GM10266 (cell line): Measurements from ENCODE around the gene BACH2.

Source experiments
- DNase-seq: peaks from one replicate; pipeline ENCODE4 v3.0.0; 2012; ENCODE audit errors: extremely low spot score
- TF ChIP-seq, protein P1 (sequence below): IDR thresholded peaks from 2 replicates; pipeline ENCODE4 v1.5.1; 2012; ENCODE audit warnings: mild to moderate bottlenecking, low read depth; ENCODE audit not compliant: control insufficient read depth, insufficient read depth; ENCODE audit errors: missing control alignments

The BACH2 gene

DNA sequence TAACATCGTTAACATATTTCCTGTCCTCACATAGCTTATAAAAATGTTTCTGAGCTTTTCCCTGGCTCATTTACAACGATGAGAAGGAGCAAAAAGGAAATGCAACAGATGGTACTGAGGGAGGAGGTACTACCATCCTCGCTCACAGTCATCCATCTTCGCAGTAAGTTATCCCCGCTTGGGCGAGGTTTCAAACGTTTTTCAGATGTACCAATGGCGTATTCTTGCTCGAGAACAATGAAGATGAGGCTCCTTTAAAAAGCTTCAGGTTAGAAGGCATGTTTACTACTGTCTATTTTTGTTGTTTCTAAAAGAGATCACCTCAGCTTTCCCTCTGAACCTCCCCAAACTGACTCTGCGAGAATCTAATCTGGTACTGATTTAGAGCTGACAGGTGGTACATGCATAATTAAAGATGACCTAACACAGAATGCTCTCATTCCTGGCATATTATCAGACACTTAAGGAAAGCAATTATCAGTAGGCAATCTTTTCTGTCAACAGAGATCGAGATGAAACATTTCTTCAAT, 223.6 kb downstream of the BACH2 start:
- TF ChIP-seq, protein P1, sequence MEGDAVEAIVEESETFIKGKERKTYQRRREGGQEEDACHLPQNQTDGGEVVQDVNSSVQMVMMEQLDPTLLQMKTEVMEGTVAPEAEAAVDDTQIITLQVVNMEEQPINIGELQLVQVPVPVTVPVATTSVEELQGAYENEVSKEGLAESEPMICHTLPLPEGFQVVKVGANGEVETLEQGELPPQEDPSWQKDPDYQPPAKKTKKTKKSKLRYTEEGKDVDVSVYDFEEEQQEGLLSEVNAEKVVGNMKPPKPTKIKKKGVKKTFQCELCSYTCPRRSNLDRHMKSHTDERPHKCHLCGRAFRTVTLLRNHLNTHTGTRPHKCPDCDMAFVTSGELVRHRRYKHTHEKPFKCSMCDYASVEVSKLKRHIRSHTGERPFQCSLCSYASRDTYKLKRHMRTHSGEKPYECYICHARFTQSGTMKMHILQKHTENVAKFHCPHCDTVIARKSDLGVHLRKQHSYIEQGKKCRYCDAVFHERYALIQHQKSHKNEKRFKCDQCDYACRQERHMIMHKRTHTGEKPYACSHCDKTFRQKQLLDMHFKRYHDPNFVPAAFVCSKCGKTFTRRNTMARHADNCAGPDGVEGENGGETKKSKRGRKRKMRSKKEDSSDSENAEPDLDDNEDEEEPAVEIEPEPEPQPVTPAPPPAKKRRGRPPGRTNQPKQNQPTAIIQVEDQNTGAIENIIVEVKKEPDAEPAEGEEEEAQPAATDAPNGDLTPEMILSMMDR: no peak

DNA sequence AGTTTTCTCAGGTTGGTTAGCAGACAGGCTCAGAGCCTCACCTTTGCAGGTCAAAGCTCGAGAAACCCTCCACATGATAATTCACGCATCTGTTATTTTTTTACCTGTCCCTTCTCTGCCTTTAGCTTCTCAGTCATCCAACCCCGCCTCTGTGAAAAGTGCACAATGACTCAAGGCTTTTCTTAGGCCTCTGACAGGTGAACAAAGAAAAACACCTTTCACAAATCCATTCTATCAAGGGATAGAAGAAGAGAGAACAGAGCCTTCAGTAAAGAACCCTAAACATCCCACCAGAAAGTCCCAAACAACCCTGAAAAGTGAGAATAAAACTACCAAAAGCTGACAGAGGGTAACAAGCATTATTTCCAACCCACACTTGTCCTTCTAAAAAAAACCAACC, 224.1 kb downstream of the BACH2 start:
- no peak for DNase-seq
- TF ChIP-seq, protein P1: no peak

More for the DNA sequence above, 223.6 kb downstream of the BACH2 start:
- DNase-seq: no peak

DNA sequence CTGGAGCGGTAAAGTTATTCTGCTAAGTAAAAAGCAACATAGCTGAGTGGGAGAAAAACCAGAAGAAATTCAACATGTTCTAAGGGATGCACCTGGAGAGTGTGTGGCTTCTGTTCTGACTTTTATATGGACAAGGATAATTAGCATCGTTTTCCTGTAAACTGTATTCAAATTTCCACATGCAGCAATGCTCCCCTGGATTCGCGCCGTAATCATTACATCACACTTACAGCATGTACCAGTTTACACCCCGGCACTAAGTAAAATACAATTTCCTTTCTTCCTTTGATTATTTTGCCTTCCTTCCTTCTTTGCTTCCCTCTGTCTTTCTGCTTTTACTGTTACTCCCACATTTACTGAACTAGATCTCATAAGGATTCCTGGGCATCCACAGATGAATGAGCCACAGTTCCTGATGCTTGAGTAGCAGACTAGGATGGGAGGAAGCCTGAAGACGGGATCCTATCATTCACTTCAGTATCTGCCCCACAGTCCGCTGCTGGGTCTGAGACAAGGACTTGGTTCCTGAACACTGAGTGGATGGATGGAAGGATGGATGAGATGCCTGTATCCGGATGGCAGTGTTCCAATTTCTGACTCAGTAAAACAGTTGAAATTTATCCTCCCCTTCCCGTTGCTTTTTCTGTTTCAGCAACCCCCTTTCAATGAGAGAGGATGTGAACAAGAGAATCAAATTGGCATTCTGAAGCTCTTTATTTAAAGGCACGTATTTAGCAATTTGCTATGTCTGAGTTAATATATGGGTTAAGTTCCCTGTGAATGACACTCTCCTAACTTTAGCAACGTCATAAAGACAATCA, 227.7 kb downstream of the BACH2 start:
- DNase-seq: no peak
- TF ChIP-seq, protein P1: no peak

DNA sequence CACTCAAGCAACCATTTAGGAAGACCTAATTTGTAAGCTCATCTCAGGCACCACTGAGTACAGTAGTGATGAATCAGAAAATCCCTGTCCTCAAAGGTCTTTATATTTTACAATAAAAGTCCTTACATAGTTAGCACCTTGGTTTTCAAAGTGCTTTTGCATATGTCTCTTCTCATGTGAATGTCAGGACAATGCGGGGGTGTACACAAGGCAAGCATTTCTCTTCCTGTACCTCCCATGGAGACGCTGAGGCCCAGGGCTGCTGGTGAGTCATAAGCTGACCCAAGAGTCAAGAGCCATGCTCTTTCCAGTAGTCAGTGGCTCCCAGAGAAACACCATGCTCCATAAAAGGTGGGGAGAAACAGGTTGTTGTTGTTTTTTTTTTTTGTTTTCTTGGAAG, 228.4 kb downstream of the BACH2 start:
- DNase-seq: no peak
- TF ChIP-seq, protein P1: no peak

DNA sequence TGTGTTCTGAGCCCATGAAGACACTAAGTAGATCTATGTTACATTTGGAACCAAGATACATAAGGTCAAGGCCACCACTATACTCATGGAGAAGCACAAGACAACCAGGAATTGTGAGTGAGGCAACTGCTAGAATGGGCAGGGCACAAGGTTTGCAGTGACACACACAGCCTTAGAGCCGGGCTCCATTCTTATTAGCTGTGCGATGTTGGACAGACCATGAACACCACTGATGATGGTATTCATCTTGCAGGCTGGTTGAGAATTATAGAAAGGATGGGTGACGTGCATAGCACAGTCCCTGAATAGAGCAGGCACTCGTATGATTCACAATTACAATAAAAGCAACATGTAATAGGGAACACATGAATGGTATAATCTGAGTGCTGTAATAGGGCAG, 229.9 kb downstream of the BACH2 start:
- DNase-seq: no peak
- TF ChIP-seq, protein P1: no peak

DNA sequence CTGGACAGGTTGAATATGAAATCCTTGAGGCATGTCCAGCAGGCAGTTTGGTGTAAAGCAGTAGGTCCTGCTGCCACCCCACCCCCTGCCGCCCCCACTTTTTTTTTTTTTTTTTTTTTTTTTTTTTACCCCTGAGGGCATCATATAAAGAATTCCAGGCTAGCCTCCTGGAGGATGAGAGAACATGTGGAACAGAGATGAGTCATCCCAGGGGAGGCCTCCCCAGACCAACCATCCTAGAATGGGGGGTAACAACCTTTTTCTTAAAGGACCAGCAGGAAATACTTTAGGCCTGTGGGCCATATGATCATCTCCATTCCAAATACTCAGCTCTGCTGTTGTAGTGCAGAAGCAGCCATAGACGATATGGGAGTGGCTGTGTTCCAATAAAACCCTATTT, 231.5 kb downstream of the BACH2 start:
- no peak for DNase-seq

More for the DNA sequence above, 231.5 kb downstream of the BACH2 start:
- TF ChIP-seq, protein P1: no peak
